Osteocyte (in vitro differentiated cells): ENCODE results near the gene ZMYND10. TPM values are rescaled to one million over a fixed set of nuclear protein-coding genes. Genes with fewer than 3 reads are reported as not detected.

Experiments
- DNase-seq: peaks from one replicate; pipeline ENCODE4 v3.0.0; 2021; ENCODE audit warnings: mixed read lengths; ENCODE audit not compliant: unreplicated experiment; ENCODE audit errors: extremely low spot score
- H3K27ac Mint-ChIP-seq: one replicate; pipeline ENCODE4 v1.8.0; 2021; ENCODE audit warnings: mild to moderate bottlenecking, mixed read lengths; ENCODE audit not compliant: unreplicated experiment
- H3K27me3 Mint-ChIP-seq: one replicate; pipeline ENCODE4 v1.8.0; 2021; ENCODE audit warnings: mixed read lengths; ENCODE audit not compliant: unreplicated experiment
- H3K36me3 Mint-ChIP-seq: one replicate; pipeline ENCODE4 v1.8.0; 2021; ENCODE audit warnings: mixed read lengths; ENCODE audit not compliant: unreplicated experiment
- H3K4me1 Mint-ChIP-seq: one replicate; pipeline ENCODE4 v1.8.0; 2021; ENCODE audit warnings: mixed read lengths; ENCODE audit not compliant: unreplicated experiment
- H3K4me3 Mint-ChIP-seq: one replicate; pipeline ENCODE4 v1.8.0; 2021; ENCODE audit warnings: mild to moderate bottlenecking, moderate library complexity, mixed read lengths; ENCODE audit not compliant: unreplicated experiment
- H3K9me3 Mint-ChIP-seq: one replicate; pipeline ENCODE4 v1.8.0; 2021; ENCODE audit warnings: mixed read lengths; ENCODE audit not compliant: unreplicated experiment
- CTCF ChIP-seq: fragments of 200-600 bp; sonication (generic); IDR thresholded peaks from 2 replicates; pipeline ENCODE4 v1.5.0; 2021; ENCODE audit warnings: antibody characterized with exemption, mild to moderate bottlenecking, moderate library complexity
- total RNA-seq: library from RNA; stranded (reverse); gene quantifications from 2 replicates; pipeline ENCODE4 v1.2.1, GENCODE V29; 2021

Gene ZMYND10
- total RNA-seq, 1 donor from 2014 or later = 1.6 TPM

GRCh38 chr3:50370594-50370993 is 25.1 kb upstream of the ZMYND10 start:
- Mint-ChIP-seq H3K9me3 (no peaks in the 10 kb centered on the region), H3K4me3 (no peak overlapping the region), H3K27ac (no peak overlapping the region), H3K4me1 (no peaks in the 10 kb centered on the region), H3K36me3 (no peaks in the 10 kb centered on the region), H3K27me3 (peaks cover 8% of the 10 kb centered on the region)
- no peak for DNase-seq
- TF ChIP-seq CTCF = peak; percentile 44

GRCh38 chr3:50369012-50369670 is 23.6 kb upstream of the ZMYND10 start:
- Mint-ChIP-seq H3K27ac (no peak overlapping the region), H3K4me1 (no peaks in the 10 kb centered on the region), H3K9me3 (no peaks in the 10 kb centered on the region), H3K36me3 (no peaks in the 10 kb centered on the region), H3K27me3 (peaks cover 8% of the 10 kb centered on the region), H3K4me3 (no peak overlapping the region)
- no peak for DNase-seq
- TF ChIP-seq CTCF = no peak

- no peak for DNase-seq
- Mint-ChIP-seq H3K27me3 (peaks cover 2% of the 10 kb centered on the region), H3K4me1 (no peaks in the 10 kb centered on the region), H3K27ac (no peak overlapping the region), H3K9me3 (no peaks in the 10 kb centered on the region), H3K4me3 (peak overlapping the region; percentile 71), H3K36me3 (no peaks in the 10 kb centered on the region)
- TF ChIP-seq CTCF = no peak
Measured at GRCh38 chr3:50365842-50366220, 20.3 kb upstream of the ZMYND10 start.

GRCh38 chr3:50365080-50365841 is 19.7 kb upstream of the ZMYND10 start:
- peak overlapping the region; percentile 71 for H3K4me3 Mint-ChIP-seq
- DNase-seq = no peak
- no peak for TF ChIP-seq CTCF
- H3K9me3 Mint-ChIP-seq = no peaks in the 10 kb centered on the region
- no peaks in the 10 kb centered on the region for H3K4me1 Mint-ChIP-seq
- H3K27me3 Mint-ChIP-seq = no peaks in the 10 kb centered on the region
- H3K27ac Mint-ChIP-seq = no peak overlapping the region
- no peaks in the 10 kb centered on the region for H3K36me3 Mint-ChIP-seq

- DNase-seq = no peak
- H3K27ac Mint-ChIP-seq = no peak overlapping the region
- H3K4me3 Mint-ChIP-seq = peak overlapping the region; percentile 71
- no peaks in the 10 kb centered on the region for H3K9me3 Mint-ChIP-seq
- H3K4me1 Mint-ChIP-seq = peaks cover 6% of the 10 kb centered on the region
- H3K36me3 Mint-ChIP-seq = no peaks in the 10 kb centered on the region
- no peak for TF ChIP-seq CTCF
- no peaks in the 10 kb centered on the region for H3K27me3 Mint-ChIP-seq
Measured at GRCh38 chr3:50364573-50365079, 19.1 kb upstream of the ZMYND10 start.
